ENCODE measurements around the gene ENTPD2.

The ENTPD2 gene

GRCh38 chr9:137031904-137032640 is 21.8 kb downstream of the ENTPD2 start, which contains the start of gene FUT7:
TSS of gene FUT7 (minus strand) at chr9:137032088. CDS start at chr9:137031991, 97 bp downstream.
- DNase-seq (ENCODE audit: low read depth in 3 of 3, low spot score in 1 of 3): no peak

DNA sequence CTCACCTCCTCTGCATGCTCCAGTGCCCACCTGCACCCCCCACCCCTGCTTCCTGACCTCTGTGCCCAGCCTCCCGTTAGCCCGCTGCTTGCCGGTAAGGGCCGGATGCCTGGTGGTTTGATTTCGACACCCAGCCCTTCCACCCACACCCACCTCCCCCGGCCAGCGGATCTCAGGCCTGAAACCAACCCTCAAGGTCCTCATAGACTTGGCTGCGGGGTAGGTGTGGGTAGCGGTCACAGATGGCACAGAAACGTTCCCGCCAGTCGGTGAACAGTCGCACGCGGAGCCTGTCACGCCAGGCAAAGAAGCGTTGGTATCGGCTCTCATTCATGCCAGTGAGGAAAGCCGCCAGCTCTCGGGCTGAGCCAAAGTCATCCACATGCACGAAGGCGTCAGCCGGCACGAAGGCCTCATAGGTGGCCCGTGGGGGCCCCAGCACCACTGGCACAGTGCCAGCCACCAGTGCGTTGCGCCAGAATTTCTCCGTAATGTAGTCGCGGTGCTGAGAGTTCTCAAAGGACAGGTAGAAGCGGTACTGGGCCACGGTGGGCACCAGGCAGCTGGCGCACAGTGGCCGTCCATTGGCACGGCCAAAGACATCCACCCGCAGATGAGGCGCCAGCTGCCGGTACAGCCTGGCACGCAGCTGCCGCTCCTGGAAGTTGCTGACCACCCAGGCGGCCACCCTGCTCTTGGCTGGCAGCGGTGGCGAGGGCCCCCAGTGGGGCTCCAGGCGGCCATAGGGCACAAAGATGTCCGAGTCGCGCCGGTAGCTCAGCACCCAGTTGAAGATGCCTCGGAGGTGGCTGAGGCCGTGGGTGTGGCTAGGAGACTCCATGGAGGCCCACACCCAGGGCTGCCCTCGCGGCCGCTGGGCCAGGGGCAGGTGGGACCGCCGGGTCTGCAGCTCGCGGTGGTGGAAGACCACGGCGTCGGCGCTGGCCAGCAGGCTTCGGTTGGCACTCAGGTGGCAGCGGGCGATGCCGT is 23.0 kb downstream of the ENTPD2 start:
- no peak for DNase-seq (ENCODE audit: low read depth in 3 of 3, low spot score in 1 of 3)

DNA sequence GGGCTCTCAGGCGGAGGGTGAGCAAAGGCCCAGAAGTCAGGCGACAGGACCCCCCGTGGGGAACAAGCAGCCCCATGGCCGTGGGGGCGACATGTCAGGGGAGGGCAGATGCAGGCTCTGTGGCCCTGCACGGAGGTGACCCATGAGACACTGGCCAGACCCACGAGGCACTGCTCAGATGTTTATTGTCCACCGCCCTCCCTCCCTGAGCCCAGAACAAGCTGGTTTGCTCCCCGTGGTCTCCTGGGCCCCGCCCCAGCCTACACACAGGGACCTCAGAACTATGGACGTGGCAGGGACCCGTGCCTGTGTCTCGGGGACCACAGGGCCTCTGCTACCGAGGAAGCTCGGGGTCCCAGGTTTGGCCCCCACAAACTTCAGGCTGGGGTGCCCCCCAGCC is 23.9 kb downstream of the ENTPD2 start:
- no peak for DNase-seq (ENCODE audit: low read depth in 3 of 3, low spot score in 1 of 3)

DNA sequence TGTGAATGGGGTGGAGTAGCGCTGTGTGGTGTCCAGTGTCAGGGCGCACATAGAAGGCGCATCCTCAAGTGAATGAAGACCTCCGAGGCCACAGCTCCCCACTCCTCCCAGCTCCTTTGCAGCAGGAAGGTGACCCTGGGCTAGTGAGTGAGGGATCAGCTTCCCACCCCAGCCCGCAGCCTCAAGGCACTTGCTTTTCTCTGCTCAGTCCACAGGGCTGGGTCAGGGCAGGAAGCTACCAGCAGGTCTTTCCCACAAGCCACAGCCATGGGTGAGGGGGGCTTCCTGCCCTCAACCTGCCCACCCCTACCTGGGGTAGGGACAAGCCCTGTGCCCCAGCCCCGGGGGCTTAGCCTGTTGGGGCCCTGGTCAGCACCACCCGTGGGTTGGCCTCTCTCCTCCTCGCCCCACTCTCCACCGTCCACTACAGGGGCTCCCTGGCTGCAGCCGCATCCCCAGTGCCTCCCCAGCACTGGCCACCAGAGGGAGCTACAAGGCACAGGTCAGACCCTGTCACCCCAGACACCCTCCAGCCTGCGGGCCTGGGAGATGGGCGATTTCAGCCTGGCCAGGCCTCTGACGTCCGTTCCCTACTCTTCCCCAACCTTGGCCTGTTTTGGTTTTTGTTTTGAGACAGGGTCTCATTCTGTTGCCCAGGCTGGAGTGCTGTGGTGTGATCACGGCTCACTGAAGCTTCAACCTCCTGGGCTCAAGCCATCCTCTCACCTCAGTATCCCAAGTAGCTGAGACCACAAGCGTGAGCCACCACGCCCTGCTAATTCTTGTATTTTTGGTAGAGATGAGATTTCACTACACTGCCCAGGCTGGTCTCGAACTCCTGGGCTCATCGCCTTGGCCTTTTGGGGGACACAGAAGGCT is 24.6 kb downstream of the ENTPD2 start:
- peak in 2 of 3 donors; percentile 33 to 69 for DNase-seq (ENCODE audit: low read depth in 3 of 3, low spot score in 1 of 3)

- DNase-seq (ENCODE audit: low read depth in 3 of 3, low spot score in 1 of 3): peak in 2 of 3 donors; percentile 46 to 59
Measured at GRCh38 chr9:137028263-137029057, 25.4 kb downstream of the ENTPD2 start.

GRCh38 chr9:137027369-137028262 is 26.2 kb downstream of the ENTPD2 start, which contains the start of gene ABCA2:
TSS of gene ABCA2 (minus strand) at chr9:137028237. CDS start at chr9:137028140, 97 bp downstream.
- no peak for DNase-seq (ENCODE audit: low read depth in 3 of 3, low spot score in 1 of 3)

- no peak for DNase-seq (ENCODE audit: low read depth in 3 of 3, low spot score in 1 of 3)
Measured at GRCh38 chr9:137026828-137027227, 27.0 kb downstream of the ENTPD2 start.

DNA sequence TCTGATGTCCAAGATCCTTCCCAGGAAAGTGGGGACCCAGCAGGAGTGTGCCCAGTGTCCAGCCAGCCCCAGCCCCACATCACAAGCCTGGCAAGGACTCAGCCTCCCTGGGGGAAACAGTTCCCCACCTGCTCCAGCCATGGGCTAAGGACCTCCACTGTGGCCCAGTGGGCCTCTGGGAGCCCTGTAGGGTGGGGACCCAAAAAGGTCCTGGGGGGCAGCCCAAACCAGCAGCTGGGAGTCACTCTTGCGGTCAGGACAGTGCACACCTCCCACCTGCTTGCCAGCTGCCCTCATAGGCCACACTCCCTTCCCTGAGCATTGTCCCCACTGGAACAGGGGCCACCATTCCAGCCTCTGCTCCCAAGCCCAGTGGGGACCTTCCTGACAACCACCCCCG is 27.5 kb downstream of the ENTPD2 start:
- no peak for DNase-seq (ENCODE audit: low read depth in 3 of 3, low spot score in 1 of 3)

DNA sequence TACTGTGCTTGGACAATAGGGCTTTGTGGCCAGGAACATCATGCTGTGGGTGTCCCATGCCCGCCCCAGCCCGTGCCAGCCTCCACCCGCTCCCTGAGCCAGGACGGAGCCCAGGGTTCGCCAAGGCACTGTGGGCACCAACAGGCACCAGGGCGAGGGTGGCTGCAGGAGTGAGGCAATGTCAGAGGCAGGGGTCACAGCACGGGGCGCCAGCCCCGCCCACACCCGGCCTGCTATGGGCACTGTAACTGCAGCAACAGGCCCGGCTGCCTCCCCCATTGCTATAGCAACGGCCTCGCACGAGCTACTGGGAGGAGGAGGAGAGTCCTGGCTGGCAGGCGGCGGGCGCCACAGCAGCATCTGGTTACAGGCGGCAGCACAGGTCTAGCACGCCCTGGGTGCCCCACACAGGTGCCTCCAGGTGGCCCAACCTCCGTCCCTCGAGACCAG is 28.3 kb downstream of the ENTPD2 start:
- DNase-seq (ENCODE audit: low read depth in 3 of 3, low spot score in 1 of 3): no peak

DNA sequence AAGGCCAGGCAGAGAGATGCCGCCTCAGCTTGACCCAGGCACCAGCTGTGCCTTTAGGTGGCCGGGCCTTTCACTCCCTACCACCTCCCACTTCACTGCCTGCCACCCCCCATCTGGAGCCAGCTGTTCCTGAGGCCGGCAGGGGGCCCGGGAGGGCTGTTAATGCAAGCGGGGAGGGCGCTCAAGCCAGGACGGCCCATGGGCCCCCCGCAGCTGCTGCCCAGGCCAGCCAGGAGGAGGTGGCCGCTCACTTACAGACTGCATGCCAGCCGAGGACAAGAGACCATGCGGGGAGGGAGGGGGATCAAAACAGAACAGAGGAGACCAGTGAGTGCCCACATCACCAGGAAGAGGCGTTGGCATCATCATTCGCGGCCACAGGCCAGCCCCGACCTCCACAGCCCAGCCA is 30.3 kb downstream of the ENTPD2 start:
- no peak for DNase-seq (ENCODE audit: low read depth in 3 of 3, low spot score in 1 of 3)

GRCh38 chr9:137023157-137023556 is 30.7 kb downstream of the ENTPD2 start:
- no peak for DNase-seq (ENCODE audit: low read depth in 3 of 3, low spot score in 1 of 3)

DNA sequence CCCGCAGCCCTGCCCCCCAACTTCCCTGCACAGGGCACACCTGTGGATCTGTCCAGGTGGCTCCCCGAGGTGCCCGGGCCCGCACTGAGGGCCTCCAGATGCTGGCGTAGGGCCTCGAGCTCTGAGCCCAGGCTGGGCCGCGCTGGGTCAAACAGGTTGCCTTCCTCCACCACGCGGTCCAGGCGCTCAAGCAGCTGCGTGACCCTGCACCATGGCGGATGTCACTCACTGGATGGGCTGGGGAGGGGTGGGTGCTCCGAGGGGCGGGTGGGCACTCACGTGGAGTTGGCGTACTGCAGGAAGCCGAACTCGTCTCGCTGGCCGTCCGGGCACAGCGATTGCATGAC is 31.2 kb downstream of the ENTPD2 start:
- DNase-seq (ENCODE audit: low read depth in 3 of 3, low spot score in 1 of 3): no peak

GRCh38 chr9:137021979-137022661 is 31.7 kb downstream of the ENTPD2 start:
- peak in 2 of 3 donors; percentile 37 to 58 for DNase-seq (ENCODE audit: low read depth in 3 of 3, low spot score in 1 of 3)

GRCh38 chr9:137021568-137021978 is 32.3 kb downstream of the ENTPD2 start:
- no peak for DNase-seq (ENCODE audit: low read depth in 3 of 3, low spot score in 1 of 3)

GRCh38 chr9:137020771-137021567 is 32.9 kb downstream of the ENTPD2 start:
- no peak for DNase-seq (ENCODE audit: low read depth in 3 of 3, low spot score in 1 of 3)

DNA sequence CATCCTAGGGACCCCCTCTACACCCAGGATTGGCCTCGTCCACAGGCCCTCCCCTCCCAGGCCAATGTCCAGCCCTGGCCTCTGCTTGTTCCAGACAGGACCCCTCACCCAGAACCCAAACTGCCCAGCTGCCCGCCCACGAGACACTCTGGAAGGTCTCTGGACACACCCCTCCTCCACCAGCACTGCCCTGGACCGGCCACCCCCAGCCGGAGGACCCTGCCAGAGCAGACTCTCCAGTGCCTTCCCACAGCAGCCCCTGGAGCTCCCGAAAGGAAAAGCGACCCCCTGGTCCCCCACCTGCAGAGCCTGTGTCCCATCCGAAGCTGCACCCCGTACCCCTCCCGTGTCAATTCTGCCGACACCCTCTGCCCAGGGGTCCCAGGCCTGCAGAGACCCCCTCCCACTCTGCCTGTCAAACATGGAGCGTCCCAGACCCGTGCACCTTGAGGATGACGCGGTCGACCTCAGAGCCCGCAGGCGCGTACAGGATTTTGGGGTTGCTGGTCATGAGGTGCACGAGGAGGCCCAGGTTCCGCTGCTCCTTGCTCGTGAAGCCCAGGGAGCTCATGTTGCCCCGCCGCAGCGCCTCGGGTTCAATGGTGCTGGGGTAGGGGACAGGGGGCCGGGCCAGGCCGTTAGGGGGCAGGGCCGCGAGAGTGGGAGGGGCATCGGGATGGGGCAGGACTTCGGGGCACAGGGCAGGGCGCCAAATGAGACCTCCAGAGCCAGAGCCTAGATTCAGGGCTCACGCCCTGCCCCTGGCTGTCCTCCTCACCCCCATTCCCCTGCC is 33.8 kb downstream of the ENTPD2 start:
- DNase-seq (ENCODE audit: low read depth in 3 of 3, low spot score in 1 of 3): no peak
